Neural cell (in vitro differentiated cells): ENCODE data around the gene TBC1D24. TPM values are rescaled to one million over a fixed set of nuclear protein-coding genes. Genes with fewer than 3 reads are reported as not detected.

Experiments used
- H2AFZ ChIP-seq: fragments of 200-600, 300-800 bp; sonication (generic), shearing (Covaris generic); 2 replicates; pipeline ENCODE4 v1.6.0; 2014; ENCODE audit warnings: low read depth, mild to moderate bottlenecking, antibody characterized with exemption, low read length, moderate library complexity
- H3F3A ChIP-seq: fragments of 200-600 bp; shearing (Covaris generic); 2 replicates; pipeline ENCODE4 v1.6.1; 2016; ENCODE audit warnings: mild to moderate bottlenecking, moderate library complexity, mixed read lengths, antibody characterized with exemption, low read length; ENCODE audit not compliant: insufficient read depth, poor library complexity, severe bottlenecking
- H3K27ac ChIP-seq: fragments of 200-600, 300-800 bp; sonication (generic), shearing (Covaris generic); 2 replicates; pipeline ENCODE4 v1.5.1; 2014; ENCODE audit warnings: mild to moderate bottlenecking, low read length, moderate library complexity
- H3K27me3 ChIP-seq: fragments of 300-800, 200-600 bp; sonication (generic), shearing (Covaris generic); 2 replicates; pipeline ENCODE4 v1.6.0; 2014; ENCODE audit warnings: mild to moderate bottlenecking, low read depth, low read length, moderate library complexity; ENCODE audit not compliant: insufficient read depth
- H3K36me3 ChIP-seq: fragments of 300-800, 200-600 bp; sonication (generic), shearing (Covaris generic); 2 replicates; pipeline ENCODE4 v1.5.1; 2014; ENCODE audit warnings: mild to moderate bottlenecking, antibody characterized with exemption, low read length, moderate library complexity; ENCODE audit not compliant: insufficient read depth
- H3K4me2 ChIP-seq: fragments of 300-800, 200-600 bp; sonication (generic), shearing (Covaris generic); 2 replicates; pipeline ENCODE4 v1.6.0; 2014; ENCODE audit warnings: mild to moderate bottlenecking, low read length
- H3K4me3 ChIP-seq: fragments of 300-800, 200-600 bp; sonication (generic), shearing (Covaris generic); 2 replicates; pipeline ENCODE4 v1.5.1; 2014; ENCODE audit warnings: mild to moderate bottlenecking, low read length, moderate library complexity
- H3K79me2 ChIP-seq: fragments of 200-600 bp; shearing (Covaris generic); replicated peaks from 2 replicates; pipeline ENCODE4 v1.6.0; 2014; ENCODE audit warnings: mild to moderate bottlenecking, low read length, moderate library complexity; ENCODE audit not compliant: insufficient read depth
- H3K9ac ChIP-seq: fragments of 300-800, 200-600 bp; sonication (generic), shearing (Covaris generic); 2 replicates; pipeline ENCODE4 v1.6.1; 2016; ENCODE audit warnings: mild to moderate bottlenecking, low read length, mixed read lengths
- H3K9me2 ChIP-seq: fragments of 200-600 bp; shearing (Covaris generic); 2 replicates; pipeline ENCODE4 v1.6.1; 2016; ENCODE audit warnings: mild to moderate bottlenecking, low read length, mixed read lengths; ENCODE audit not compliant: insufficient read depth
- H3K9me3 ChIP-seq: fragments of 200-600, 300-800 bp; sonication (generic), shearing (Covaris generic); 2 replicates; pipeline ENCODE4 v1.6.1; 2016; ENCODE audit warnings: mild to moderate bottlenecking, mixed run types, low read length, moderate library complexity, mixed read lengths
- H4K20me1 ChIP-seq: fragments of 200-600 bp; shearing (Covaris generic); 2 replicates; pipeline ENCODE4 v1.6.1; 2016; ENCODE audit warnings: mild to moderate bottlenecking, mixed run types; ENCODE audit not compliant: insufficient read depth
- EP300 ChIP-seq: fragments of 450-650 bp; conservative IDR thresholded peaks from 2 replicates; pipeline ENCODE4 v1.6.1; 2014; ENCODE audit warnings: antibody characterized with exemption, mild to moderate bottlenecking, moderate library complexity; ENCODE audit not compliant: poor library complexity, severe bottlenecking
- EZH2 ChIP-seq: fragments of 200-600, 300-800 bp; shearing (Covaris generic), sonication (generic); IDR thresholded peaks from 2 replicates; pipeline ENCODE4 v1.6.1; 2014; ENCODE audit warnings: antibody characterized with exemption, low read length, borderline replicate concordance, mild to moderate bottlenecking; ENCODE audit not compliant: insufficient read depth, poor library complexity, severe bottlenecking
- MXI1 ChIP-seq: fragments of 450-650 bp; conservative IDR thresholded peaks from 2 replicates; pipeline ENCODE4 v1.6.1; 2014; ENCODE audit warnings: antibody characterized with exemption, mild to moderate bottlenecking; ENCODE audit not compliant: poor library complexity, severe bottlenecking
- POLR2AphosphoS5 ChIP-seq: IDR thresholded peaks from 2 replicates; pipeline ENCODE4 v1.6.1; 2012
- RAD21 ChIP-seq: fragments of 450-650 bp; conservative IDR thresholded peaks from 2 replicates; pipeline ENCODE4 v1.6.1; 2014; ENCODE audit warnings: antibody characterized with exemption, mild to moderate bottlenecking, moderate library complexity
- SMC3 ChIP-seq: fragments of 450-650 bp; conservative IDR thresholded peaks from 2 replicates; pipeline ENCODE4 v1.6.1; 2014; ENCODE audit warnings: antibody characterized with exemption, mild to moderate bottlenecking, moderate library complexity; ENCODE audit not compliant: poor library complexity
- TAF1 ChIP-seq: IDR thresholded peaks from 2 replicates; pipeline ENCODE4 v1.6.1; 2012; ENCODE audit warnings: low read depth
- polyA plus RNA-seq: library from polyadenylated mRNA; depleted of rRNA; stranded (reverse); fragments of >200 nt; gene quantifications from 2 replicates; pipeline ENCODE4 v1.2.3, GENCODE V29; 2014
- TF ChIP-seq, protein P1 (sequence below): fragments of 450-650 bp; IDR thresholded peaks from 2 replicates; pipeline ENCODE4 v1.5.1; 2014; ENCODE audit warnings: antibody characterized with exemption, mild to moderate bottlenecking, moderate library complexity; ENCODE audit not compliant: poor library complexity, severe bottlenecking
- TF ChIP-seq, protein P2 (sequence below): IDR thresholded peaks from 2 replicates; pipeline ENCODE4 v1.6.1; 2012; ENCODE audit warnings: borderline replicate concordance

TBC1D24 gene
- polyA plus RNA-seq, 1 donor from 2014 or later: 27.1 TPM

- Histone ChIP-seq H3K79me2 (peaks cover 34% of the 10 kb centered on the region), H4K20me1 (peaks cover 23% of the 10 kb centered on the region), H3K27me3 (no peaks in the 10 kb centered on the region), H3K36me3 (no peaks in the 10 kb centered on the region), H3K9me3 (no peaks in the 10 kb centered on the region), H2AFZ (peak overlapping the region; percentile 87), H3K4me3 (peak overlapping the region; percentile 92), H3K9me2 (no peaks in the 10 kb centered on the region), H3F3A (no peaks in the 10 kb centered on the region), H3K9ac (peak overlapping the region; percentile 96), H3K4me2 (peak overlapping the region; percentile 76), H3K27ac (peak overlapping the region; percentile 98)
- no peak for TF ChIP-seq TAF1
- TF ChIP-seq, protein P1, sequence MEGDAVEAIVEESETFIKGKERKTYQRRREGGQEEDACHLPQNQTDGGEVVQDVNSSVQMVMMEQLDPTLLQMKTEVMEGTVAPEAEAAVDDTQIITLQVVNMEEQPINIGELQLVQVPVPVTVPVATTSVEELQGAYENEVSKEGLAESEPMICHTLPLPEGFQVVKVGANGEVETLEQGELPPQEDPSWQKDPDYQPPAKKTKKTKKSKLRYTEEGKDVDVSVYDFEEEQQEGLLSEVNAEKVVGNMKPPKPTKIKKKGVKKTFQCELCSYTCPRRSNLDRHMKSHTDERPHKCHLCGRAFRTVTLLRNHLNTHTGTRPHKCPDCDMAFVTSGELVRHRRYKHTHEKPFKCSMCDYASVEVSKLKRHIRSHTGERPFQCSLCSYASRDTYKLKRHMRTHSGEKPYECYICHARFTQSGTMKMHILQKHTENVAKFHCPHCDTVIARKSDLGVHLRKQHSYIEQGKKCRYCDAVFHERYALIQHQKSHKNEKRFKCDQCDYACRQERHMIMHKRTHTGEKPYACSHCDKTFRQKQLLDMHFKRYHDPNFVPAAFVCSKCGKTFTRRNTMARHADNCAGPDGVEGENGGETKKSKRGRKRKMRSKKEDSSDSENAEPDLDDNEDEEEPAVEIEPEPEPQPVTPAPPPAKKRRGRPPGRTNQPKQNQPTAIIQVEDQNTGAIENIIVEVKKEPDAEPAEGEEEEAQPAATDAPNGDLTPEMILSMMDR: peak; percentile 30
Observed at GRCh38 chr16:2512735-2513404, 37.9 kb downstream of the TBC1D24 start.

DNA sequence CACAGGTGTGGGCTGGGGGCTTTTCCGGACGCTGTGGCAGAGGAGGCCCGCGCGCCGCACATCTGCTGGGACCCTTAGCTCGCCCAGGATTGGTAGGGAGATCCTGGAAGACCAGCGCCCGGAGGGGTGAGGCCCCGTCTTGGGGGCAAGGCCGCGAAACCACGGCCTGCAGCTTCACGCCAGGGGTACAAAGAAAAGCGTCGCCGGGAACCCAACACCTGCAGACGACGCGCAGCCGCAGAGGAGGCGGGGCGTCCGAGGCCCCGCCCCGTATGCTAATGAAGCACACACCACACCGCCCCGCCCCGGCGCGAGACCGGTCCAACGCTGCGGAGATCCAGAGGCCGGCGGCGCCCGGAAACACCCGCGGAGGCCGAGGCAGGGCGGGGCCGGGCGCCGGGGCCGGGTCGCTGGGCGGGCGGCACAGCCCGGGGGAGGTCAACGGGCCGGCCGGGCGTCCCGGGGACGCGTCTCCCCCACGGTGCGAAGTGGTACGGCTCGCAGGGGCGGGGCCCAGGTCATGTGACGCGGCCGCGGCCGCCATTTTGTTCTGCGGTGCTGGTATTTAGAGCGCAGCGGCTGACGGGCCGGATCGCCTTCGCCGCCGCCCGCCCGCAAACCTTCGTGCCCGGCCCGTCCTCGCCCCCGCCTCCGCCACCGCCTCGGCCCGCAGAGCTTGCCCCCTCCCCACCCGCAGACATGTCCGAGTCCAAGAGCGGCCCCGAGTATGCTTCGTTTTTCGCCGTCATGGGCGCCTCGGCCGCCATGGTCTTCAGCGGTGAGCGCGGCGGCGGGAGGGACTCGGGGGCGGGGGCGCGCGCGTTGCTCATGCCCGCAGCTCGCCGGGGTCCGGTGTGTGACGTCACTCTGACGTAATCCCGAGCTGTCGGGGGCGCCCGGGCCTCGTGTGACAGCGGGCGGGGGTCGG, 38.7 kb downstream of the TBC1D24 start, which contains the start of gene ATP6V0C:
ATP6V0C (plus strand) TSS at position 548 of the 928 bp plus-strand sequence; CDS start at position 700, 152 bp downstream.
- H4K20me1 ChIP-seq: peaks cover 31% of the 10 kb centered on the region
- H3K27ac ChIP-seq: peak within 1 kb of the TSS; percentile 98
- H3K4me2 ChIP-seq: peak within 1 kb of the TSS; percentile 94
- no peaks in the 10 kb centered on the region for H3F3A ChIP-seq
- no peaks in the 10 kb centered on the region for H3K9me2 ChIP-seq
- peak within 1 kb of the TSS; percentile 92 for H3K4me3 ChIP-seq
- H3K9ac ChIP-seq: peak within 1 kb of the TSS; percentile 96
- H3K9me3 ChIP-seq: no peaks in the 10 kb centered on the region
- peaks cover 42% of the 10 kb centered on the region for H3K79me2 ChIP-seq
- TF ChIP-seq SMC3: no peak
- TF ChIP-seq POLR2AphosphoS5: peak; percentile 92
- peak; percentile 50 for TF ChIP-seq MXI1
- peak; percentile 62 for TF ChIP-seq EP300
- peak; percentile 85 for TF ChIP-seq TAF1
- TF ChIP-seq, protein P2, sequence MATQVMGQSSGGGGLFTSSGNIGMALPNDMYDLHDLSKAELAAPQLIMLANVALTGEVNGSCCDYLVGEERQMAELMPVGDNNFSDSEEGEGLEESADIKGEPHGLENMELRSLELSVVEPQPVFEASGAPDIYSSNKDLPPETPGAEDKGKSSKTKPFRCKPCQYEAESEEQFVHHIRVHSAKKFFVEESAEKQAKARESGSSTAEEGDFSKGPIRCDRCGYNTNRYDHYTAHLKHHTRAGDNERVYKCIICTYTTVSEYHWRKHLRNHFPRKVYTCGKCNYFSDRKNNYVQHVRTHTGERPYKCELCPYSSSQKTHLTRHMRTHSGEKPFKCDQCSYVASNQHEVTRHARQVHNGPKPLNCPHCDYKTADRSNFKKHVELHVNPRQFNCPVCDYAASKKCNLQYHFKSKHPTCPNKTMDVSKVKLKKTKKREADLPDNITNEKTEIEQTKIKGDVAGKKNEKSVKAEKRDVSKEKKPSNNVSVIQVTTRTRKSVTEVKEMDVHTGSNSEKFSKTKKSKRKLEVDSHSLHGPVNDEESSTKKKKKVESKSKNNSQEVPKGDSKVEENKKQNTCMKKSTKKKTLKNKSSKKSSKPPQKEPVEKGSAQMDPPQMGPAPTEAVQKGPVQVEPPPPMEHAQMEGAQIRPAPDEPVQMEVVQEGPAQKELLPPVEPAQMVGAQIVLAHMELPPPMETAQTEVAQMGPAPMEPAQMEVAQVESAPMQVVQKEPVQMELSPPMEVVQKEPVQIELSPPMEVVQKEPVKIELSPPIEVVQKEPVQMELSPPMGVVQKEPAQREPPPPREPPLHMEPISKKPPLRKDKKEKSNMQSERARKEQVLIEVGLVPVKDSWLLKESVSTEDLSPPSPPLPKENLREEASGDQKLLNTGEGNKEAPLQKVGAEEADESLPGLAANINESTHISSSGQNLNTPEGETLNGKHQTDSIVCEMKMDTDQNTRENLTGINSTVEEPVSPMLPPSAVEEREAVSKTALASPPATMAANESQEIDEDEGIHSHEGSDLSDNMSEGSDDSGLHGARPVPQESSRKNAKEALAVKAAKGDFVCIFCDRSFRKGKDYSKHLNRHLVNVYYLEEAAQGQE: peak; percentile 64
- TF ChIP-seq EZH2: no peak
- TF ChIP-seq RAD21: peak; percentile 11
- TF ChIP-seq, protein P1: no peak
- H3K27me3 ChIP-seq: no peaks in the 10 kb centered on the region
- peak within 1 kb of the TSS; percentile 87 for H2AFZ ChIP-seq
- no peaks in the 10 kb centered on the region for H3K36me3 ChIP-seq
